Heart right ventricle (tissue), 16 donors: ENCODE data around the gene DBI. TPM values are rescaled to one million over a fixed set of nuclear protein-coding genes. Genes with fewer than 3 reads are reported as not detected.

Experiments
- ATAC-seq, 8 donors: fragments of 200-7000 bp; cut with Tn5 transposase; one replicate each; pipeline ENCODE4 v1.9.1; 2020; ENCODE audit warnings: mild to moderate bottlenecking in 8 of 8, moderate library complexity in 8 of 8, moderate number of reproducible peaks in 1 of 8
- DNase-seq, 2 donors: peaks; one replicate each; pipeline ENCODE4 v3.0.0-alpha.2; 2020
- H3K27ac ChIP-seq, 10 donors: fragments of 200-600 bp; sonication (generic) in 2 of 10; one replicate each; pipeline versions ENCODE4 v1.5.0 to v1.8.0; 2020 to 2022; ENCODE audit warnings: mild to moderate bottlenecking in 3 of 10
- H3K27me3 ChIP-seq, 7 donors: fragments of 200-600 bp; one replicate each; pipeline ENCODE4 v1.8.0; 2021 to 2022; ENCODE audit warnings: mild to moderate bottlenecking in 2 of 7
- H3K36me3 ChIP-seq, 9 donors: fragments of 200-600 bp; sonication (generic) in 1 of 9; one replicate each; pipeline versions ENCODE4 v1.5.0 to v1.8.0; 2020 to 2022; ENCODE audit warnings: mild to moderate bottlenecking in 2 of 9
- H3K4me1 ChIP-seq, 9 donors: fragments of 200-600 bp; sonication (generic) in 1 of 9; one replicate each; pipeline versions ENCODE4 v1.5.0 to v1.8.0; 2020 to 2022; ENCODE audit warnings: mild to moderate bottlenecking in 4 of 9
- H3K4me3 ChIP-seq, 10 donors: fragments of 200-600 bp; sonication (generic) in 2 of 10; one replicate each; pipeline versions ENCODE4 v1.5.0 to v1.8.0; 2020 to 2022; ENCODE audit warnings: mild to moderate bottlenecking in 7 of 10, moderate library complexity in 2 of 10
- H3K9me3 ChIP-seq, 11 donors: fragments of 200-600 bp in 10 of 11; sonication (generic) in 2 of 11; one replicate each; pipeline versions ENCODE4 v1.5.0 to v1.8.0; 2013 to 2022; ENCODE audit warnings: mild to moderate bottlenecking in 2 of 11, control low read depth in 1 of 11, moderate library complexity in 1 of 11
- CTCF ChIP-seq, 9 donors: fragments of 200-600 bp; sonication (generic) in 2 of 9; IDR thresholded peaks; one replicate each; pipeline versions ENCODE4 v1.5.0 to v1.8.0; 2021 to 2022; ENCODE audit warnings: antibody characterized with exemption in 9 of 9, mild to moderate bottlenecking in 5 of 9, moderate library complexity in 1 of 9
- WGBS, 2 donors: extraction: QIAGEN DNeasy Blood & Tissue Kit; methylation state at CpG; one replicate each; pipeline ENCODE4 v1.1.7; 2013; ENCODE audit warnings: inconsistent platforms in 1 of 2; 5-methylcytosine and 5-hydroxymethylcytosine counted together
- intact Hi-C, 10 donors: fragments of 100-400 bp; cut with DNase I; formaldehyde crosslinking; loops; one replicate each; pipeline versions ENCODE4 v1.11.1 to v1.14.2; 2022
- polyA plus RNA-seq, 2 donors: library from polyadenylated mRNA; stranded (reverse); fragments of 200-250 nt; gene quantifications; one replicate each; pipeline ENCODE4 v1.2.3, GENCODE V29; 2013
- total RNA-seq, 10 donors: library from RNA; stranded (reverse); fragmentation: NEBNext Ultra II Directional in 3 of 10; extraction: Animal tissue kit (Norgen Biotek cat#: 25700) in 3 of 10; gene quantifications; one replicate each; pipeline versions ENCODE4 v1.2.1 to v1.2.4, GENCODE V29; 2021 to 2023
- donor health status: Arrhythmogenic right ventricular cardiomyopathy.
- donor health status: ischemic (EF 13 %, LVEDD 7.1; RV severe dilation, severe dysfunction).
- donor health status: healthy with polysubstance abuse.
- donor health status: DM: no; HTN: yes; CAD: no.
- donor health status: DM: no; HTN: no; CAD: no.
- donor health status: ischemic (EF 25% LVEDD 6.9; RV normal size, moderate dysfunction).
- donor health status: ischemic (EF 25% LVEDD 5.7; RV mildly dilated, moderate dysfunction).
- donor health status: healthy.
- donor health status: DM: yes; HTN: yes; CAD: no.
- donor health status: Ischemic cardiomyopathy.
- donor health status: ischemic (EF 35%, LVEDD 5.7; RV mildly dilated, moderate dysfunction).
- donor health status: nonischemic (EF 11% LVEDD 7.7; RV severe dilation, severe dysfunction).
- donor health status: DM: yes; HTN: yes; CAD: no.
- donor health status: PGD.
- donor health status: ischemic (EF 29% LVEDD 5.4; RV normal size, mild dysfunction).
- donor health status: nonischemic (EF 23%, LVEDD 6.1; RV moderate dilation, normal function).

DBI gene
- total and polyA plus RNA-seq, 12 donors = 195 to 502 (median 274) TPM

GRCh38 chr2:119377993-119378345 is 11.2 kb downstream of the DBI start:
- no peak for TF ChIP-seq CTCF (IDR thresholded peaks at IDR 0.05)
- Histone ChIP-seq H3K4me3 (no peak overlapping the region), H3K27me3 (no peaks in the 10 kb centered on the region), H3K9me3 (peaks cover 0 to 18% (median 0%) of the 10 kb centered on the region in 11 donors), H3K36me3 (peaks cover 2 to 25% (median 19%) of the 10 kb centered on the region in 9 donors), H3K4me1 (no peaks in the 10 kb centered on the region), H3K27ac (no peak overlapping the region)
- ATAC-seq (no peak), DNase-seq (no peak)
- WGBS, 2 donors = 57 to 58% methylated on average over 5 of the region's 5 CpGs
- intact Hi-C loops = no loop called here

DNA sequence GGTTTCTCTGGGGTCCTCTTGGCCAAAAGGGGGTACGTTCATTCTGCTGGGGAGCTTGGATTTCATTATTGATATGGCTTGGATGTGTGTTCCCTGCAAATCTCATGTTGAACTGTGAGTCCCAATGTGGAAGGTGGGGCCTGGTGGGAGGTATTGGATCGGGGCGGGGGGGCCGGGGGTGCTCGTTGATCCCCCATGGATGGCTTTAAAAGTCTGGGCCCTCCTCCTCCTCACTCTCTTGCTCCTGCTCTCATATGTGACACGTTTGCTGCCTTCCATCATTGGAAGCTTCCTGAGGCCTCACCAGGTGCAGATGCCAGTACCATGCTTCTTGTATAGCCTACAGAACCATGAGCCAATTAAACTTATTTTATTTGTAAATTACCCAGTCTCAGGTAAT is 11.8 kb downstream of the DBI start:
- H3K27ac ChIP-seq = no peak overlapping the region
- DNase-seq (no peak), ATAC-seq (no peak)
- H3K9me3 ChIP-seq = peaks cover 0 to 13% (median 0%) of the 10 kb centered on the region in 11 donors
- peaks cover 0 to 3% (median 0%) of the 10 kb centered on the region in 9 donors for H3K4me1 ChIP-seq
- intact Hi-C loops = no loop called here
- H3K4me3 ChIP-seq = no peak overlapping the region
- H3K36me3 ChIP-seq = peaks cover 0 to 19% (median 13%) of the 10 kb centered on the region in 9 donors
- WGBS, 2 donors = 90 to 93% methylated on average over 6 of the region's 6 CpGs
- TF ChIP-seq CTCF (IDR thresholded peaks at IDR 0.05) = no peak
- no peaks in the 10 kb centered on the region for H3K27me3 ChIP-seq

GRCh38 chr2:119383410-119384140 is 16.8 kb downstream of the DBI start:
- no peaks in the 10 kb centered on the region for H3K36me3 ChIP-seq
- H3K27ac ChIP-seq = no peak overlapping the region
- TF ChIP-seq CTCF (IDR thresholded peaks at IDR 0.05) = no peak
- no peaks in the 10 kb centered on the region for H3K9me3 ChIP-seq
- intact Hi-C loops = no loop called here
- H3K27me3 ChIP-seq = no peaks in the 10 kb centered on the region
- no peak overlapping the region for H3K4me3 ChIP-seq
- ATAC-seq (no peak), DNase-seq (no peak)
- H3K4me1 ChIP-seq = peaks cover 4 to 20% (median 15%) of the 10 kb centered on the region in 9 donors
- 76 to 80% methylated on average over 6 of the region's 6 CpGs for WGBS, 2 donors

- intact Hi-C loops = no loop called here
- 89 to 97% methylated on average over 4 of the region's 4 CpGs for WGBS, 2 donors
- no peak for ATAC-seq
Observed at GRCh38 chr2:119384971-119385370, 18.2 kb downstream of the DBI start.

More at GRCh38 chr2:119384971-119385370, 18.2 kb downstream of the DBI start:
- no peak for DNase-seq
- Histone ChIP-seq H3K27me3 (no peaks in the 10 kb centered on the region), H3K36me3 (no peaks in the 10 kb centered on the region), H3K4me1 (peaks cover 4 to 33% (median 25%) of the 10 kb centered on the region in 9 donors), H3K4me3 (no peak overlapping the region), H3K9me3 (no peaks in the 10 kb centered on the region), H3K27ac (no peak overlapping the region)
- TF ChIP-seq CTCF (IDR thresholded peaks at IDR 0.05) = no peak
